Right hindlimb (tissue), 1 donor: ENCODE data around the gene TNFRSF4.

Experiments
- DNase-seq: peaks from one replicate; pipeline ENCODE4 v3.0.0-alpha.2; 2018

Gene TNFRSF4

GRCh38 chr1:1166642-1167397 lies 47.1 kb downstream of the TNFRSF4 start:
- DNase-seq: no peak

- DNase-seq: no peak
Measured at GRCh38 chr1:1165900-1166421, 48.0 kb downstream of the TNFRSF4 start.

- no peak for DNase-seq
Measured at GRCh38 chr1:1165485-1165884, 48.5 kb downstream of the TNFRSF4 start.

- no peak for DNase-seq
Measured at GRCh38 chr1:1164701-1165451, 49.1 kb downstream of the TNFRSF4 start.

- DNase-seq: no peak
Measured at GRCh38 chr1:1164361-1164700, 49.6 kb downstream of the TNFRSF4 start.

- DNase-seq: no peak
Measured at GRCh38 chr1:1163538-1164070, 50.3 kb downstream of the TNFRSF4 start.

- DNase-seq: no peak
Measured at GRCh38 chr1:1162597-1163537, 51.1 kb downstream of the TNFRSF4 start.

- no peak for DNase-seq
Measured at GRCh38 chr1:1161683-1162079, 52.3 kb downstream of the TNFRSF4 start.
